HG02852 (cell line): ENCODE data around the gene TDP1.
"Not testable (repeated sequence)": the region's sequence is repeated elsewhere in the genome, so short reads cannot be mapped to it uniquely, and the experiment has no call there.

ENCODE experiments used
- ATAC-seq: cut with Tn5 transposase; IDR thresholded peaks from one replicate; pipeline ENCODE4 v1.9.1; 2021; ENCODE audit warnings: mild to moderate bottlenecking, moderate library complexity; ENCODE audit not compliant: unreplicated experiment

The TDP1 gene

DNA sequence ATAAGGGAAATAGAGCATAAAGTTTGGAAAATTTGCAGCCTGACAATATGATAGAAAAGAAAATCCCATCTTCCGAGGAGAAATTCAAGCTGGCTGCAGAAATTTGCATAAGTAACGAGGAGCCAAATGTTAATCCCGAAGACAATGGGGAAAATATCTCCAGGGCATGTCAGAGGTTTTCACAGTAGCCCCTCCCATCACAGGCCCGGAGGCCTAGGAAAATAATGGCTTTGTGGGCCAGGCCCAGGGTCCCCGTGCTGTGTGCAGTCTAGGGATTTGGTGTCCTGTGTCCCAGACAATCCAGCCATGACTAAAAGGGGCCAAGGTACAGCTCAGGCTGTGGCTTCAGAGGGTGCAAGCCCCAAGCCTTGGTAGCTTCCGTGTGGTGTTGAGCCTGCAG is 133.8 kb downstream of the TDP1 start:
- not testable (repeated sequence) for ATAC-seq

GRCh38 chr14:90091393-90091792 is 135.7 kb downstream of the TDP1 start:
- ATAC-seq: no peak

DNA sequence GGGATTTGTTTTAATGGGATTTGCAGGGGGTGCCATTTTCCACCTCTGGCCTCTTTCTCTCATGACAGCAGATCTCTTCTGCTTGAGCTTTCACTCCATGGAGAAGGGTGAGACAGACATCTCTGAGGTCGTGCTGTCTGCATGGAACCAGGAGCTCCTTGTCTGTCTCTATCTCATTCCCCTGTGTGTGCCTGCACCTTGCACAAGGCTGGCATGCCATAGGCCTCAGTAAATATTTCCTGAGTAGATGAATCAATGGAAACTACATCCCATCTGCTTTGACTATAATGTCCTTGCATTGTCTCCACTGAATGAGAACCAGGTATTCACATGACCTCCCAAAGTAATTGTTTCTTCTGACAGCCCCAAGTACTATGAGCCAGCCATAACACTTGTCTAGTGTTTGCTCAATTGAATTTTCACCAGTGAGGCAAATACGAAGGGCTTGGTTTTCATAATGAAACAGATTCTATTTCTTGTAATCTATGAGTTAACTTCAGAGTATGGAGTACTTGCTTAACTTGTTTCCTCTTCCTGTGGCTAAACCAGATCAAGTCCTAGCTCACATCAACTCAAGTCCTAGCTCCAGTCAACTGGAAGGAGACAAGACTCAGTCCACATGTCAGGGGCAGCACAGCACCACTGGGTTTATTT is 138.3 kb downstream of the TDP1 start:
- ATAC-seq: peak; percentile 56
